ENCODE measurements around the gene AMBRA1.

GRCh38 chr11:46359953-46360352, 233.9 kb downstream of the AMBRA1 start:
- no peak for TF ChIP-seq CTCF (IDR thresholded peaks at IDR 0.05)
- TF ChIP-seq POLR2A (IDR thresholded peaks at IDR 0.05): no peak
